C4-2B (cell line): Measurements from ENCODE around the gene ASNS.

Source experiments
- ZFX ChIP-seq: fragments of 450-650 bp; IDR thresholded peaks from 2 replicates; pipeline ENCODE4 v1.6.1; 2017
- TF ChIP-seq, protein P1 (sequence below): fragments of 450-650 bp; conservative IDR thresholded peaks from 2 replicates; pipeline ENCODE4 v1.5.1; 2017; ENCODE audit warnings: mild to moderate bottlenecking

DNA sequence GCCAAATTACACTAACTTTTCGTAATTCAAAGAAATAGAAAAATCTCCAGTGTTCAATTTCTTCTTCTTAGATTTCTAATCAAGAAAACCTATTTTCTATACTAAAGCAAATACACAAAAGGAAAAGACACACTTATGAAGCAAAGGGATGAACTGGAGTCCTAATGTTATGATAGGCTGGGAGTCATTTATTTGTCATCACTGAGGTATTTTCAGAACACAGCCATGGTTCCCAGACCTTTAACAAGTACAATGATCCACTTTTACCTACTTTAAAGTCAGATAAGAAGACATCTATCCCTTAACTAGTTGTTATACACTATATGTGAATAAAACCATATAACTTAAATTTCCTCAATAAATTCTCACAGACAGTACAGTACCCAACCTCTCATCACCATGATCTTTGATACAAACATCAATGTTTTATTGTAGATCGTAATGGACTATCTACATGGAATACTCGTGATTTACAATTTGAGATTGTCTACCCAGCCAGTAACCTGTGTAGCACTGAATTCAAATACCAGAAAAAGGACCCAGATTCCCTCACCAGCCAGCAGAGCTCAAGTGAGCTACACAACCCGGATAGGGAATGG, 12.5 kb downstream of the ASNS start:
- TF ChIP-seq, protein P1, sequence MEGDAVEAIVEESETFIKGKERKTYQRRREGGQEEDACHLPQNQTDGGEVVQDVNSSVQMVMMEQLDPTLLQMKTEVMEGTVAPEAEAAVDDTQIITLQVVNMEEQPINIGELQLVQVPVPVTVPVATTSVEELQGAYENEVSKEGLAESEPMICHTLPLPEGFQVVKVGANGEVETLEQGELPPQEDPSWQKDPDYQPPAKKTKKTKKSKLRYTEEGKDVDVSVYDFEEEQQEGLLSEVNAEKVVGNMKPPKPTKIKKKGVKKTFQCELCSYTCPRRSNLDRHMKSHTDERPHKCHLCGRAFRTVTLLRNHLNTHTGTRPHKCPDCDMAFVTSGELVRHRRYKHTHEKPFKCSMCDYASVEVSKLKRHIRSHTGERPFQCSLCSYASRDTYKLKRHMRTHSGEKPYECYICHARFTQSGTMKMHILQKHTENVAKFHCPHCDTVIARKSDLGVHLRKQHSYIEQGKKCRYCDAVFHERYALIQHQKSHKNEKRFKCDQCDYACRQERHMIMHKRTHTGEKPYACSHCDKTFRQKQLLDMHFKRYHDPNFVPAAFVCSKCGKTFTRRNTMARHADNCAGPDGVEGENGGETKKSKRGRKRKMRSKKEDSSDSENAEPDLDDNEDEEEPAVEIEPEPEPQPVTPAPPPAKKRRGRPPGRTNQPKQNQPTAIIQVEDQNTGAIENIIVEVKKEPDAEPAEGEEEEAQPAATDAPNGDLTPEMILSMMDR, result no peak
- TF ChIP-seq ZFX, result no peak
